D341Med (cell line): ENCODE results near the gene UQCC2.

ENCODE experiments used
- DNase-seq: peaks from one replicate; pipeline ENCODE4 v3.0.0; 2012; ENCODE audit warnings: low spot score

UQCC2 gene

DNA sequence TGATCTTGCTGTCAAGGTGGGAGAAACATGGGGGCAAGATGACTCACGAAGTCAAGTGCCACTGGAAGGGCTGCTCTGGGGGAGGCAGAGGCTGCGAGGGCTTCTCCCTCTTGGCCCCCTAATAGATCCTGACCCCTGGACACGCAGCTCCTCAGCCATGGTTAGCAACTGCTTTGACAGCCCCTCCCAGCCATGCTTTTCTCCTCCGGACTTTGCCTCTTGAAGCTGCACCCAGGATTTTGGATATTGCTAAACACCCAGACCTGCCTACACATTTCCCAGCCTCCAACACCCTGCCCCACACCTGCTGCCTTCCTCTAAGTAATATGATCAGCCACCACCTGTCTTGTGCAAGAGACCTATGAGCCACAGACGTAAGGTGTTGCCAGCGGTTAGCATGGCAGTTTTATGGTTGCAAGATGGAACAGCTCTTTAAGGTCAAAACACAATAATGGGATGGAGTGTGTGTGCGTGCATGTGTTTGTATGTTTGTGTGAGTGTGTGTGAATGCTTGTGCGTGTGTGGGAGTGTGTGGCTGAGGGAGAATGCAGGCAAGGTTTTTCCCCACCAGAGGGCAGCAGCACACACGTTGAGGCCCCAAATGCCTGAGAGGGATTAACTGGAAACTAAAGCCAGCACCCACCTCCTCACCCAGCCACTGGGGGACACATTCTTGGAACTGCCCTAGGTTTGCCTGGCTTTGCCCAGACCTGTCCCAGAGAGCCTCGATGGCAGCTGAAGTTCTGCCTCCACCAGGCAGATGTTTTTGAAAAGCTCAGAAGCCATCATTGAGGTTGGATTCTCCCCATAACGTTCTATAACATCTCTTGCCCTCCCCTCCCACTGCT is 32.7 kb upstream of the UQCC2 start:
- peak; percentile 89 for DNase-seq

DNA sequence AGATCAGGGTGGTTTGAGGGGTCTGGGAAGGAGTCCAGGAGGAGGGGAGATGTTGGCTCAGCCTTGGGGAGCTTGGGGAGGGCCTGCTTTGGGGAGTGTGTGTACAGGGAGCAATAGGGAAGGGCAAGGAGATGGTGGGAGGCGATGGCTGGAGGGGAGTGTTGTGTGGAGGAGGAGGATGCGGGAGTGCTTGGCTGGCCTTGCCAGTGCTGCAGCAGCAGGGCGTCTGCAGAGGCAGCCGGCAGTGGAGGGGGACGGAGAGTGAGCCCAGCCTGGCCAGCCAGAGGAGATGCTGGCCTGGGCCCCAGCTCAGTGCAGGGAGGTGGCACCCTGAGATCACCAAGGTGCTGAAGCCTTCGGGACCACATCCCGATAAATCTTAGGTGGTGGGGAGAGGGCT is 31.3 kb upstream of the UQCC2 start:
- DNase-seq, result no peak

DNA sequence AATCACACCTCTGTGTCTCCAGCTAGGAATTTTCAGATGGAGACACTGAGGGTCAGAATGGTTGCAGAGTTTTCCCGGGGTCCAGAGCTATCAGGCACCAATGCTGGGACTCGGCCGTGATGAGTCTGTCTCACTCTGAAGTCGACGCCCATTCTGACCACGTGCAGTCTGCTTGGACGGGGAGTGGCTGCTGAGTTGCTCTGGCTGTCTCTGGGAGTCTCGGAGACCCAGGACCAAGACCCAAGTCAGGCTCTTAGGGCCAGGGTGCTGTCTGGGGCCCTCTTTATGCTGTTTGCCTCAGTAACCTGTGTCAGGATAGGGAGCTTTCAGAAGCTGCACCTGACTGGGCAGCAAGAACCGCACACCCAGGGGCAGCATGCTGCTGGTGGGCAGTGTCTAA is 30.6 kb upstream of the UQCC2 start:
- DNase-seq, result no peak

DNA sequence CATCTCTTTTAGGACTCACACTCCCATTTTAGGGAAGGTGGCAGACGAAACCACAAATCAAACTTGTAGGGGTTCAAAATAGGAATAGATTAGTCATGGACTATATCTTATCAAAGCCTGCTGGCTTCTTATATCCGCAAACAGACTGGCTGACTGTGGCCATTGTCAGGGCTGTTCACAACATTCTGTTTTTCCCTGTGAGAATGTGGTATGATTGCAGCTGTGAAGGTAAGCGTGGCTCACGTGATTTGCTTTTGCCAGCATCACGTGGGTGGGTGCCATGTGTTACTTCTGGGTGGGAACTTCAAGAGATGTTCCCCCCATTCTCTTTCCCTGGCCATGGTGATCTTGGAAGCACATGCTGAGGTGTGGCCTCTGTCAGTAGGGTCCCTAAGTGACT is 29.3 kb upstream of the UQCC2 start:
- DNase-seq, result no peak

DNA sequence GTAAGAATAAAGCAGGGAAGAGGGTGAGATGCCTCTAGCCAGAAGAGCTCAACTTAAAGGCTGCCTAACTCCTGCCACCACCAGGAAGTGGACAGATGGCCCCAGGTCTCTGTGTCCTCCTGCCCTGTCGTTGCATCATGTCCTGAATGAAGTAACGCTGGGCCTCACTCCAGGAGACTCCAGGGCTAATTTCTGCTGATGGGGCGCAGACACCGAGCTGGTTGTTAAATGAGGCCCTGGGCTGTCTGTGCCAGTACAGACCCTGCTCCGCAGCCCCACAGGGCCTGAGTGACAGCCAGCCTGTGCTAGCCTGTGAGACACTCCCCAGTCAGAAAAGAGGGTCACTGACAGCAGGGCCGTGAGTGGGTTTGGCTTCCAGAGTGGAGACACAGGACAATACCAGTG is 28.7 kb upstream of the UQCC2 start:
- no peak for DNase-seq

DNA sequence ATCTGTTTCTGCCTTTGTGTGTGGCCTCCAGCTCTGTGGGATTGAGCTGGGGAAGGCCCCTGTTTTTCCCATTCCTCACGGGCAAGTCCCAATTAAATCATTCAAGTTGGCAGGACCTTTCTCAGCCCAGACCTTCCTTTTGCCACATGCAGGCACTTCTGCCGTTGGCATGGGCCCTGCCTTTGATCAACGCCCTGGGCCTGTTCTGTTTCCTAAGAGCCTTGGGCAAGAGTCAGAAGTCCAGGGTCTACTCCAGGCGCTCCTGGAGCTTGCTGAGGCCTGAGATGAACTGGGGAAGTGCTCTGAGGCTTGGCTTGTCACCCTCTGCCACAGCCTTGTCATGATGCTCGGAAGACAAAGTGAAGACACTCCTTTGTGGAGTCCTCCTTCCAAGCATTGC is 28.1 kb upstream of the UQCC2 start:
- DNase-seq, result no peak

DNA sequence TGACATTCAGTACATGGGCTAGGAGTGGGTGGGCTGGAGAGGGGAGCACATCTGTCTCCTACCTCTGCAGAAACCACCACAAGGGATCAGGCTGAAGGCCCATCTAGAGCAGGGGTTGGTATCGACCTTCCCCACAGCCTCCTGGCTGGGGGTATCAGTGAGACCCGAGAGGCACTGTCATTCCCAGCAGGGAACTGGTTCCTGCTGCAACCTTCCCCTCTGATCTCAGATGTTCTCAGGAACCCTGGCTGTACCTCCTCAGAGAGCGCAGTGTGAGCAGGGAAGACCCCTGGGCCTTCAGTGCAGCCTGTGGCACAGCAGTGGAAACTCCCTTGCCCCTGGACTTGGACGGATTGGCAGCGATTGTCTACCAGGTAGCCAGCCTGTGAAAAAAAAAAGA is 27.4 kb upstream of the UQCC2 start:
- no peak for DNase-seq

DNA sequence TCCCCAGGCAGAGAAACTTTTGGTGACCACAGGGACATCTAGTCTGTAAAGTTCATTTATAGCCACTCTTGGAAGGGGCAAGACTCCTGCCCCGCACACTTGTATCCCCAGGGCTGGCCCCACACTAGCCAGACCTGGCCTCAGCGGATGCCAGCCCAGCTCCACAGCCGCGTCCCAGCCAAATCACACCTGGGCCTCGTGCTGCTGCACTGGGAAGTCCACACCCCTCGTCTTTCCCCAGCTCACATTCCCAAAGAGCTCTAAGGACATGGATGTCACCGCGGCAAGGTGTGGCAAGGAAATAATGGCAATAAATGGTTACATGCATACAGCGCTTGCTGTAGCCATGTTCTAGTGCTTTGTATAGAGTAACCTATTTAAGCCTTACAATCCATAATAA is 26.7 kb upstream of the UQCC2 start:
- no peak for DNase-seq

DNA sequence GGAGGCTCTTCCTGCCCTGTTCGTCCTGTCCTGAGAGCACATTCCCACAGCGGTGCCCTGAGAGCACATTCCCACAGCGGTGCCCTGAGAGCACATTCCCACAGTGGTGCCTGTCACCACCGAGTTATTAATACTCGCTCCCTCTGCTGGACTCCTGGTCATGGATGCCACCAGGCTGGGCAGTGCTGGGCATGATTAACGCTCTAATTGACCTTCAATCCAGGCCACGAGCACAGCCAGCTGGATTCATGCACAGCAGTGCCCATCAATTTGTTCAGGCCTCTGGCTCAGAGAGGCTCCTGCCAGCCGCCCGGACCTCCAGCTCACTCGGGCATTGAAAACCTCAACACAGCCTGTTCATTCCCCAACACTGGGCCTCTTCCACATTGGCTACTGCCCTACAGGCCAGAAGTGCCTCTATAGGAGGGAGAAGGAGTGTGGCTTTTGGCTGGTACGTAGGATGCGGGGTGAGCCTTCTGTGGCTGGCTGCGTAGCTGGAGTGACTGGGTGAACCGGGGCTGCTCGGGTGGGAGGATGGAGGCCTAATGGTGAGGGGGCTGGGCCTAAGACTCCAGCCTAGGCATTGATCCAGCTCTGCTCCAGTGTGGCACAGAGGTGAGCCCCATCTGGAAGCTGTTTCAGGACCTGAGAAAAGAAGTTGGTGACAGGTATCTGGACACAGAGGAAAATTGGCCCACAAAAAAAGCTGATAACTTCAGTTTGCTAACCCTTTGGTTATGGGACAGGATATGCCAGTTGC is 25.9 kb upstream of the UQCC2 start:
- no peak for DNase-seq

DNA sequence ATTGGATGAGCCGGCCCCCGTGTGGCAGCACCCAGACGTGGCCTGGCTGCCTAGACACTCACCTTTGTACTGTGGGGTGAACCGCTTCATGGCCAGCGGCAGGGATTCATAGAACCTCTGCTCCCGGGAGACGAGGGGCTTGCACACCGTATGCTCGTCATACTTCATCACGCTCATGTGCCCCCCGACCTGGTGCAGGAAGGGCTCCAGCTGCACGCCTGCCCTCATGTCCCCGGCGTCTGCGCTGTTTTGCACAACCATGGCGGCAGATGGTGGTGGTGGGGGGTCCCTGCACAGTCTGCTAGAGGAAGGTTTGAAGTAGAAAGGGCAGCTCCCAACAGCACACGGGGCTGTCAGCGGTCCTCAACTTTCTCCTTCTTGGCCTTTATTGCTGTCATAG is 23.7 kb upstream of the UQCC2 start:
- no peak for DNase-seq

DNA sequence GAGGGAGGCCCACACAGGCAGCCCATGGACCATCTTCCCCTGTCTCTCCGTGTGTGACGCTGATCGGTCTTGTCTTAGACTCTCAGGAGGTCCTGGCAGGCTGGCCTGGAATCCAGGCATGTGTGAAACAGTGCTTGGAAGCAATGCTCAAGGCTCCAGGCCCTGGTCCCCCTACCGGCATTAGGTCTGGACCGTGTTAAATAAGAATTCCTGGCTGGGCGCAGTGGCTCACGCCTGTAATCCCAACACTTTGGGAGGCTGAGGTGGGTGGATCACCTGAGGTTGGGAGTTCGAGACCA is 22.2 kb upstream of the UQCC2 start:
- DNase-seq, result no peak

DNA sequence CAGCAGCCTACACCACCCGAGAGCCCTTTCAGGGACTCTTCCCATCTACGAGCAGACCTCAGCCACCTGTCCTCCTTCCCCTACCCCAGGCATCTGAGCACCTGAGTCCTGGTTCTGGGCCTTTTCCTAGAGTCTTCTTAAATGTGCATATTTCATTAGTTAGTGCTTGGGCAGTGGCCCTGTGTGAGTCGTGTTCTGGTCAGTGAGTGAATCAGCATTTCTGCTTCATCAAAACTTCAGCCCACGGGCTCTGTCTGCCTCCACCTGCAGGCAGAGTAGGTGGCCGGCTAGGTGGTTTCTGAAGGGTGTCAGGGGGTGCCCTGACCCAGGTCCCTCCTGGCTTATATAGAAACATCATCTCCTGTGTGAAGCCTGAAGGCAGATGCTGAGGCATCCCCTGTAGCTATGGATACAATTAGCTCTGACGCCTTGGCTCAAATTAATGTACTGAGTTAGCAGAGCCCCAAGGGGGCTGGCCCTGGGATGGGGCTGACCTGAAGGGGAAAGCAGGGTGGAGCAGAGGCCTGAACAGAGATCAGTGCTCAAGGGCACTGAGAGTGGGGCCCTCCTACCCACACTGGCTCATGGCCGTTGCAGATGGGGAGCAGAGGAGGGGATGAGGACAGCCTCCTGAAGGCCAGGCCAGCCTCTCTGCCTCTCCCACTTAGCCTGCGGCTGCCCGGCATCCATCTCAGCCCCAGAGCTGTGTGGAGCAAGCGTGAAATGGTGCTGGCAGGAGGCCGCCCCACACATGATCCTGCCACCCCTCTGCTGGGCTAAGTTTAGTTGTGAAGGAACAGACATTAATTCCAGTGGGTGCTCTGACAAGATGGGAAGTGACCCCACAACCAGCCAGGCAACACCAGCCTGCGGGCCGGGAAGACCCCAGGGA is 21.6 kb upstream of the UQCC2 start:
- no peak for DNase-seq

DNA sequence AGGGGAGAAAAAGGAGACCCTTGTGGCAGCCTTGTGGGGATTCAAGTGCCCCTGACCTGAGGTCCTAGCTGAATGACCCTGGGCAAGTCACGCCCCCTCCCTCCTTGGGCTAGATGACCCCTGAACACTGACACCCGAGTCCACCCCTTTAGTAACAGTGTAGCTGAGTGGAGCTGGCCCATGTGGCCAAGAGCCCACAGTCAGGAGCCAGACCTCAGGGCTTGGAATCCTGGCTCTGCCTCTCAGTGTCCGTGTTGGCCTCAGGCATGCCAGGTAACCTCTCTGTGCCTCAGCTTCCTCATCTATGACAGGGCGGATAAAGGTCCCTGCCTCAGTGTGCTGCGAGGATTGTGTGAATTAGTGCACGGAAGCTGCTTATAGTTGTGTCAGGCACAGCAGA is 20.9 kb upstream of the UQCC2 start:
- DNase-seq, result no peak

DNA sequence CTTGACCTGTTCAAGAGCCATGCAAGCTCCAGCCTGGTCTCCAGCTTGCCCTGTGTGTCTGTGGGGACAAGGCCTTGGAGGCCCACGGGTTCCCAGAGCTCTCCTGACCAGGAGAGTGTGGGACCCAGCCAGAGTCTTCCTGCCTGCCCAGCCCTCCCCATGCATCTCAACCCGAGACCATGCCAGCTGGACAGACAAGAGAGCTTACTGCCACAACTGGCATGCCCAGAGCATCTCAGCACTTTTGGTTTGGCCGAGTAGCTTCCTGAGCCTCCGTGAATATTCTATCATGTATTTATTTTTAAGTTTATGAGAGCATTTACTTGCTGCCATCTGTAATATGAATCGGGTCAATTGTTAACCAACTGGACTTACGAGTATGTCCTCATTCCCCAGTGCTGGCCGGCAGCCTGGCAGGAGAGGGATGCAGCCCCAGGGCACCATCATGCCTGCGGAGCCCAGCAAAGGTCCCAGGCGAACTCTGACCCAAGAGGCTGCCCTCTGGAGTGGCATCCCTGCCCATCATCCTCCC is 20.3 kb upstream of the UQCC2 start:
- DNase-seq, result no peak

DNA sequence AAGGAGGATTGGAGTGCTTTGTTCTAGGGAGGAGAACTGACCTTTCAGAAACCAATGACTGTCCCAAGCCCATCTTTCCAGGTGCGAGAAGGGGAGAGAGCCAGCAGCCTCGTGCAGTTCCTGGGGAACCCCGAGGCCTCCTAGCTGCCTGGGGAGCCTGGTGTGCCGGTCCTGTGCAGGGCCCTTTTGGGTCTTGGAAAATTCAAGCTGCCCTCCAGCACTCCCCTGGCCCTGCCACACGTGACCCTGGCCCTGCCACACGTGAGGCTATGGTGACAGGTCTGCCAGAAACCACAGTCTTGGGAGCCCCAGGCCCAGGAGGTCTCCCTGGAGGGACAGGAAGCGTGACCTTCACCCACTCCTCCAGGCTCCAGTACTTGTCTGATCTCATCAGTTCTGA is 19.5 kb upstream of the UQCC2 start:
- DNase-seq, result no peak

DNA sequence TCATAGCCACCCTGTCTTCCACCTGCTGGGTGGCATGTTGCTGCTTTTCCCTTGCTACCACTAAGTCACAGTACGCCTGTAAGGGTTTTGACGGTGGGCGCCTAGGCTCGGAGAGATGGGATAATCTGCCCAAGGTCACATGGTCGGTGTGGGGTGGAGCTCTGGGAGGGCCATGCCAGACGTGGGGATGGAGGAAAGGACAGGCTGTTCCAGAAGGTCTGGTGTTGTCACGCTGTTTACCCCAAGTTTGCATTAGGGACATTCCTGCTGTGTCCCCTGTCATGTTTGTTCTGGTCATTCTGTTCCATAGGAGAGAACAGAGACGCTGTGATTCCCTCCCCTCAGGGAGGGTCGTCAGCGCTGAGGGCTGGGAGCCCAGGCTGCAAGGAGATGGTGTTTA is 19.1 kb upstream of the UQCC2 start:
- DNase-seq, result no peak

DNA sequence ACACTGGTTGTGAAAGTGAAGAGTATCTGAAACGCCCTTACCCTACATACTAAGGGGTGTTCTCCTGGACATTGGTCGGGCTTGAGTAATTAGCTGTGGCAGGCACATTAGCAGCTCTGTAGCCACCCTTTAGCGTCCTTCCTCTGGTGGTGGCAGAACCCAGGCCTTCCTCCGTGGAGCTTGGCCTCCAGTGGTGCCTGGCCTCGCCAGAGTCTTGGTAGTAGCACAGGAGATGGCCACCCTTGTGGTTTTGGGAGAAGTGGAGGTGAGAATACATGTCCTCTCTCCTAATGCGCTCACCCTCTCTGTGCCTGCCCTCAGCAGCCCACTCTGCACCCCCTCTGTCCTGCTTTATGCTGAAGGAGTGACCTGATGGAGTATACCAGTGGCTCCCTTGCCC is 17.6 kb upstream of the UQCC2 start:
- DNase-seq, result no peak

DNA sequence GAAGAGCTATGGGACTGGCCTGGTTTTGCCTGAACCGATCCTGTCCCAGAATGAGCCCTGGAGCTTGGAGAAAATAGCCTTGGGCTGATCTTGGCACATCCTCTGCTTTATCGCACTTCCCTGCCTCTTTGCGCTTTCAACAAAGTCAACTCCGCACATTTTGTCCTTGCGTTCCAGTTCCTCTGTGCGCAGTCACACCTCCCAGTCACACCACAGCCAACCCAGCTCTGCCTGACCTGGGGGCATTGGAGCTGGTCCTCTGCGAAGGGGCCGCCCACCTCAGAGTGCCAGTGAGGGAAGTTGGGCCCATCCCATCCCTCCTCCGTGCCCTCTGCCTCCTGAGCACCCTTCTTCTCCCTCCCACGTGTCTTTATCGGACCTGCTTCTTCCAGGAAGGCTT is 16.9 kb upstream of the UQCC2 start:
- no peak for DNase-seq

DNA sequence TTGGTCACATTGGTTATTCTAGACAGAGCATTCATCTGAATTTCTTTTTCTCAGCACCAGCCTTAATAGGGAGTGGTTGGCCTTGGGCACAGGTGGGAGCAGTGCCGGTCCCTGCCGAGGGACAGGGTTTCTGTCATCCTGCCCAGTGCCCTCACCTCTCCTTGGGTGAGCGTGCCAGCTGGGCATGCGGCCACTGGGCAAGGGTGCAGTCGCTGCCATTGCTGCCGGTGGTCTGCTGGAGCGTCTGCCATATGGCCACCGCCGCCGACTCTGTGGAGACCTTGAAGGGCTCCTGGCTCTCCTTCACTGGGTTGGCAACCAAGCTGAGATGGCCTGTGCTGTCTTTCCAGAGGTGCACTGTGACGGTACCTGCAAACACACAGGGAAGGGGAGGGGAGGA is 16.4 kb upstream of the UQCC2 start:
- DNase-seq, result no peak

DNA sequence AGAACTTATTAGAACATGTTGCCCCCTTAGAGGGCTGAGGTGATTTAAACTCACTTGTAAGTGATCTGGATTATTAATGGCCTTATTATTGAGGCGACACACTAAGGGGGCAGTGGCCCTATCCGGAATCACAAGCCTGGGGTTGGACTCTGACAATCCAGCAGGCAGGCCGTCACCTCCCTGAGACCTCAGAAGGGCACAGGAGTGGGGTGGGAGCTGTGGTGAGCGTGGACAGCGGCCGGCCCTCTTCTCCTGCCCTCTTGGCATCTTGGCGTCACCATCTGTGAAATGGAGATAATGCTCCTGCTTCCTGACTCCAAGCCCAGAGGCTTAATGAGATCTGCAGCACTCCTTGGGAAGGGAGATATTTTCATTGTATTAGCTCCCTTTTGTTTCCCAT is 15.6 kb upstream of the UQCC2 start:
- no peak for DNase-seq

DNA sequence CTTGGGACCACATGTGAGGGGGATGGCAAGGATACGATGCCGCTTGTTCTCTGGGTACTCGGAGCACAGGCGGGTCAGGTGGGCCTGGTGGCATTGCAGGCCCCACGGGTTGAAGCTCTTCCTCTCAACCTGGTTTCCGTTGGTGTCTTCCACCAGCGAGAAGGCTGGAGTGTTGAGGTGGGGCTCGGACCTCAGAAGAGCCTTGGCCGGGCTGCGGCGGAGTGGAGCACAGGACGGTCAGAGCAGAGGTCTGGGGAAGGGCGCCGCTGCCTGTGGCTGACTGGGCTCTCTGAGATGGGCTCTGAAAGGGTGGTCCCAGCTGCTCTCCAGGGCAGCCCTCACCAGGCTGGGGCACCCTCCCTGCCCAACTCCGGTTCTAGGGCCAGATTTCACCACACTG is 15.2 kb upstream of the UQCC2 start:
- DNase-seq, result no peak

DNA sequence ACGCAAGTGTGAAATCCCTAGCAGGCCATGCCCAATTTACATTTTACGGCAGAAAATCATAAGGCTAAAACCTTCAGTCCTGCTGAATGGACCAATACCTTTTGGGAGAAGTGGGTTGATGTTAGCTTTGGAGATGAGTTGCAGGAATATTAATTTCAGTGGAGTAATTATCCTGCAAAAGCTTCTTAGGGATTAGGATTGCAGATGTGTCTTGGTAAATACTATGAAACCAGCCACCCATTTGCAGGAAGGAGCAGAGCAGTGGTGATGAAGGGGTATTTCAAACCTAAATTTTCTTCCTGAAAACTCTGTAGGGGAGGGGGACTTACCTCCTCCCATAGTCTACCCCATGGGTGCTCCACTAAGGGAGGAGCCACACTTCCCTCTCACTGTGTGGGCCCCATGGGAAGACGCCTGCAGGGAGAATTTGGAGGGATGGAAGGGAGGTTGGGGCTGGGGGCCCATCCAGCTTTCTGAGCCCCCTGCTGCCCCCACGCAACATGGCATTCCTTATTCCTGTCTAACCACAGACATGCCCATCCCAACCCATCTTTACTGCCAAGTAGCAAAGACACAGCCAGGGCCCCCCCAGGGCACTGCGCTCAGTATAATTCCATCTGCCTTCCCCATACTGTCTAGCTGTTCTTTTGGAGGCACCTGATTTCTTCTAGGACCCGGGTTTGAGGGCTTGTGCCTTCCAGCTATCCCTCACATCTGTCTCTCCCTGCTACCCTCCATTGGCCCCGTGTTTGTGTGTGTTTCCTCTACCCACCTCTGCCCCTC is 14.6 kb upstream of the UQCC2 start:
- peak; percentile 48 for DNase-seq
